Neural cell (in vitro differentiated cells): Measurements from ENCODE around the gene STX1B. TPM values are rescaled to one million over a fixed set of nuclear protein-coding genes. Genes with fewer than 3 reads are reported as not detected.

Experiments
- H2AFZ ChIP-seq: fragments of 200-600, 300-800 bp; sonication (generic), shearing (Covaris generic); 2 replicates; pipeline ENCODE4 v1.6.0; 2014; ENCODE audit warnings: low read depth, mild to moderate bottlenecking, antibody characterized with exemption, low read length, moderate library complexity
- H3F3A ChIP-seq: fragments of 200-600 bp; shearing (Covaris generic); 2 replicates; pipeline ENCODE4 v1.6.1; 2016; ENCODE audit warnings: mild to moderate bottlenecking, moderate library complexity, mixed read lengths, antibody characterized with exemption, low read length; ENCODE audit not compliant: insufficient read depth, poor library complexity, severe bottlenecking
- H3K27ac ChIP-seq: fragments of 200-600, 300-800 bp; sonication (generic), shearing (Covaris generic); 2 replicates; pipeline ENCODE4 v1.5.1; 2014; ENCODE audit warnings: mild to moderate bottlenecking, low read length, moderate library complexity
- H3K27me3 ChIP-seq: fragments of 300-800, 200-600 bp; sonication (generic), shearing (Covaris generic); 2 replicates; pipeline ENCODE4 v1.6.0; 2014; ENCODE audit warnings: mild to moderate bottlenecking, low read depth, low read length, moderate library complexity; ENCODE audit not compliant: insufficient read depth
- H3K36me3 ChIP-seq: fragments of 300-800, 200-600 bp; sonication (generic), shearing (Covaris generic); 2 replicates; pipeline ENCODE4 v1.5.1; 2014; ENCODE audit warnings: mild to moderate bottlenecking, antibody characterized with exemption, low read length, moderate library complexity; ENCODE audit not compliant: insufficient read depth
- H3K4me2 ChIP-seq: fragments of 300-800, 200-600 bp; sonication (generic), shearing (Covaris generic); 2 replicates; pipeline ENCODE4 v1.6.0; 2014; ENCODE audit warnings: mild to moderate bottlenecking, low read length
- H3K4me3 ChIP-seq: fragments of 300-800, 200-600 bp; sonication (generic), shearing (Covaris generic); 2 replicates; pipeline ENCODE4 v1.5.1; 2014; ENCODE audit warnings: mild to moderate bottlenecking, low read length, moderate library complexity
- H3K79me2 ChIP-seq: fragments of 200-600 bp; shearing (Covaris generic); replicated peaks from 2 replicates; pipeline ENCODE4 v1.6.0; 2014; ENCODE audit warnings: mild to moderate bottlenecking, low read length, moderate library complexity; ENCODE audit not compliant: insufficient read depth
- H3K9ac ChIP-seq: fragments of 300-800, 200-600 bp; sonication (generic), shearing (Covaris generic); 2 replicates; pipeline ENCODE4 v1.6.1; 2016; ENCODE audit warnings: mild to moderate bottlenecking, low read length, mixed read lengths
- H3K9me2 ChIP-seq: fragments of 200-600 bp; shearing (Covaris generic); 2 replicates; pipeline ENCODE4 v1.6.1; 2016; ENCODE audit warnings: mild to moderate bottlenecking, low read length, mixed read lengths; ENCODE audit not compliant: insufficient read depth
- H3K9me3 ChIP-seq: fragments of 200-600, 300-800 bp; sonication (generic), shearing (Covaris generic); 2 replicates; pipeline ENCODE4 v1.6.1; 2016; ENCODE audit warnings: mild to moderate bottlenecking, mixed run types, low read length, moderate library complexity, mixed read lengths
- H4K20me1 ChIP-seq: fragments of 200-600 bp; shearing (Covaris generic); 2 replicates; pipeline ENCODE4 v1.6.1; 2016; ENCODE audit warnings: mild to moderate bottlenecking, mixed run types; ENCODE audit not compliant: insufficient read depth
- CTCF ChIP-seq: fragments of 450-650 bp; IDR thresholded peaks from 2 replicates; pipeline ENCODE4 v1.5.1; 2014; ENCODE audit warnings: antibody characterized with exemption, mild to moderate bottlenecking, moderate library complexity; ENCODE audit not compliant: poor library complexity, severe bottlenecking
- EP300 ChIP-seq: fragments of 450-650 bp; conservative IDR thresholded peaks from 2 replicates; pipeline ENCODE4 v1.6.1; 2014; ENCODE audit warnings: antibody characterized with exemption, mild to moderate bottlenecking, moderate library complexity; ENCODE audit not compliant: poor library complexity, severe bottlenecking
- EZH2 ChIP-seq: fragments of 200-600, 300-800 bp; shearing (Covaris generic), sonication (generic); IDR thresholded peaks from 2 replicates; pipeline ENCODE4 v1.6.1; 2014; ENCODE audit warnings: antibody characterized with exemption, low read length, borderline replicate concordance, mild to moderate bottlenecking; ENCODE audit not compliant: insufficient read depth, poor library complexity, severe bottlenecking
- MXI1 ChIP-seq: fragments of 450-650 bp; conservative IDR thresholded peaks from 2 replicates; pipeline ENCODE4 v1.6.1; 2014; ENCODE audit warnings: antibody characterized with exemption, mild to moderate bottlenecking; ENCODE audit not compliant: poor library complexity, severe bottlenecking
- POLR2AphosphoS5 ChIP-seq: IDR thresholded peaks from 2 replicates; pipeline ENCODE4 v1.6.1; 2012
- RAD21 ChIP-seq: fragments of 450-650 bp; conservative IDR thresholded peaks from 2 replicates; pipeline ENCODE4 v1.6.1; 2014; ENCODE audit warnings: antibody characterized with exemption, mild to moderate bottlenecking, moderate library complexity
- SMC3 ChIP-seq: fragments of 450-650 bp; conservative IDR thresholded peaks from 2 replicates; pipeline ENCODE4 v1.6.1; 2014; ENCODE audit warnings: antibody characterized with exemption, mild to moderate bottlenecking, moderate library complexity; ENCODE audit not compliant: poor library complexity
- TAF1 ChIP-seq: IDR thresholded peaks from 2 replicates; pipeline ENCODE4 v1.6.1; 2012; ENCODE audit warnings: low read depth
- polyA plus RNA-seq: library from polyadenylated mRNA; depleted of rRNA; stranded (reverse); fragments of >200 nt; gene quantifications from 2 replicates; pipeline ENCODE4 v1.2.3, GENCODE V29; 2014
- TF ChIP-seq, protein P1 (sequence below): IDR thresholded peaks from 2 replicates; pipeline ENCODE4 v1.6.1; 2012; ENCODE audit warnings: borderline replicate concordance

The STX1B gene
- polyA plus RNA-seq, 1 donor from 2014 or later, result 4.5 TPM

- no peak overlapping the region for H3K4me2 ChIP-seq
- no peak overlapping the region for H3K27ac ChIP-seq
- H4K20me1 ChIP-seq, result no peaks in the 10 kb centered on the region
- H2AFZ ChIP-seq, result no peak overlapping the region
- no peak overlapping the region for H3K9ac ChIP-seq
- H3K9me2 ChIP-seq, result no peaks in the 10 kb centered on the region
- no peaks in the 10 kb centered on the region for H3K36me3 ChIP-seq
- H3K79me2 ChIP-seq, result no peaks in the 10 kb centered on the region
- H3K27me3 ChIP-seq, result peaks cover 4% of the 10 kb centered on the region
- TF ChIP-seq SMC3 (no peak), MXI1 (no peak), TAF1 (no peak), CTCF (no peak), EZH2 (no peak), EP300 (no peak), POLR2AphosphoS5 (no peak), RAD21 (no peak)
- TF ChIP-seq, protein P1, sequence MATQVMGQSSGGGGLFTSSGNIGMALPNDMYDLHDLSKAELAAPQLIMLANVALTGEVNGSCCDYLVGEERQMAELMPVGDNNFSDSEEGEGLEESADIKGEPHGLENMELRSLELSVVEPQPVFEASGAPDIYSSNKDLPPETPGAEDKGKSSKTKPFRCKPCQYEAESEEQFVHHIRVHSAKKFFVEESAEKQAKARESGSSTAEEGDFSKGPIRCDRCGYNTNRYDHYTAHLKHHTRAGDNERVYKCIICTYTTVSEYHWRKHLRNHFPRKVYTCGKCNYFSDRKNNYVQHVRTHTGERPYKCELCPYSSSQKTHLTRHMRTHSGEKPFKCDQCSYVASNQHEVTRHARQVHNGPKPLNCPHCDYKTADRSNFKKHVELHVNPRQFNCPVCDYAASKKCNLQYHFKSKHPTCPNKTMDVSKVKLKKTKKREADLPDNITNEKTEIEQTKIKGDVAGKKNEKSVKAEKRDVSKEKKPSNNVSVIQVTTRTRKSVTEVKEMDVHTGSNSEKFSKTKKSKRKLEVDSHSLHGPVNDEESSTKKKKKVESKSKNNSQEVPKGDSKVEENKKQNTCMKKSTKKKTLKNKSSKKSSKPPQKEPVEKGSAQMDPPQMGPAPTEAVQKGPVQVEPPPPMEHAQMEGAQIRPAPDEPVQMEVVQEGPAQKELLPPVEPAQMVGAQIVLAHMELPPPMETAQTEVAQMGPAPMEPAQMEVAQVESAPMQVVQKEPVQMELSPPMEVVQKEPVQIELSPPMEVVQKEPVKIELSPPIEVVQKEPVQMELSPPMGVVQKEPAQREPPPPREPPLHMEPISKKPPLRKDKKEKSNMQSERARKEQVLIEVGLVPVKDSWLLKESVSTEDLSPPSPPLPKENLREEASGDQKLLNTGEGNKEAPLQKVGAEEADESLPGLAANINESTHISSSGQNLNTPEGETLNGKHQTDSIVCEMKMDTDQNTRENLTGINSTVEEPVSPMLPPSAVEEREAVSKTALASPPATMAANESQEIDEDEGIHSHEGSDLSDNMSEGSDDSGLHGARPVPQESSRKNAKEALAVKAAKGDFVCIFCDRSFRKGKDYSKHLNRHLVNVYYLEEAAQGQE, result no peak
- H3K4me3 ChIP-seq, result no peak overlapping the region
- no peaks in the 10 kb centered on the region for H3F3A ChIP-seq
- H3K9me3 ChIP-seq, result no peaks in the 10 kb centered on the region
These were observed 13.3 kb downstream of the STX1B start for GRCh38 chr16:30996985-30997724.

GRCh38 chr16:30996324-30996984 lies 14.0 kb downstream of the STX1B start:
- H3K9ac ChIP-seq, result no peak overlapping the region
- peaks cover 4% of the 10 kb centered on the region for H3K27me3 ChIP-seq
- H3K9me2 ChIP-seq, result no peaks in the 10 kb centered on the region
- no peaks in the 10 kb centered on the region for H4K20me1 ChIP-seq
- TF ChIP-seq EP300 (no peak), POLR2AphosphoS5 (no peak), SMC3 (no peak), EZH2 (no peak), TAF1 (no peak), CTCF (no peak), MXI1 (no peak), RAD21 (no peak)
- TF ChIP-seq, protein P1, result no peak
- H2AFZ ChIP-seq, result no peak overlapping the region
- H3K79me2 ChIP-seq, result no peaks in the 10 kb centered on the region
- H3K4me3 ChIP-seq, result no peak overlapping the region
- no peak overlapping the region for H3K4me2 ChIP-seq
- no peaks in the 10 kb centered on the region for H3K36me3 ChIP-seq
- H3F3A ChIP-seq, result no peaks in the 10 kb centered on the region
- no peak overlapping the region for H3K27ac ChIP-seq
- no peaks in the 10 kb centered on the region for H3K9me3 ChIP-seq
